SKM-1 (cell line): ENCODE results near the gene HLA-DRB5.
"Not testable (repeated sequence)": the region's sequence is repeated elsewhere in the genome, so short reads cannot be mapped to it uniquely, and the experiment has no call there.

Source experiments
- DNase-seq: peaks from one replicate; lab custom pipeline; 2025; ENCODE audit not compliant: unreplicated experiment; lab: John Stamatoyannopoulos, UW

HLA-DRB5 gene

GRCh38 chr6:32529697-32530430 lies at the start of gene HLA-DRB5:
HLA-DRB5 (minus strand) TSS chr6:32530287; CDS start chr6:32530224, 63 bp downstream.
- DNase-seq: no peak

DNA sequence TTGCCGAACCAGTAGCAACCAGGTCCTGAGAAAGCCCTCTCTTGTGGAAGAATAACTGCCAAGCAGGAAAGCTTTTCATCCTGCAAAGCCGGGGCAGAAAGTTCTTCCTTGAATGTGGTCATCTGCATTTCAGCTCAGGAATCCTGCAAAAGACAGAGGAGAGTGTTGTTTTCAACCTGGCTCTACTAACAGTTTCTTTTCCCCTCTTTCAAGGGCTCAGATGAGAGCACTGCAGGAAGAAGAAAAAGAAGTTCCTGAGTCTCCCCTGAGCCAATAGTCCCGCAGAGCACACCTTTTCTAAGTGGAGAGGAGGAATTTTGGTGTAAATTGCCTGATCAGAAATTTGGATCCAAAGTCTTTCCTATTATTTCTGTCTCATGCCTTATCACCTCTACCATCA lies 48.9 kb upstream of the HLA-DRB5 start:
- DNase-seq: no peak

DNA sequence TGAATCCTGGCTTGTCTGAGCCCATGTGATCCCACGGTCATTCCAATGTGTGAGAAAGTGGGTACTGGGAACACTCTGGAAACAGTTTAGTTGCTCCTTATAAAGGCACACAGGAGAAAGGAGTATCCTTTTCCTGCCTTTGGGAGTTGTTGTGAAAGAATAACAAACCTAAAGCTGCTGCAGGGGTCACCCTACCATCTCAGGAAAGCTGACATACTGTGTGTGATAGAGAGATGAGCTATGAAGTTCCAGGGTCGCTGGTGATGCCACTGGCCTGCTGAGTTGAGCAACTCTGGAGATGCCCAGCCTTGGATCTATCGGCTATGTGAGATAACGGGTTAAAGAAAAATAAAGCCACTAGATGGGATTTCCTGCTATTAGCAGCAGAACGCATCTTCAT lies 47.4 kb upstream of the HLA-DRB5 start:
- not testable (repeated sequence) for DNase-seq

- DNase-seq: no peak
Observed at GRCh38 chr6:32576250-32576649, 46.2 kb upstream of the HLA-DRB5 start.

DNA sequence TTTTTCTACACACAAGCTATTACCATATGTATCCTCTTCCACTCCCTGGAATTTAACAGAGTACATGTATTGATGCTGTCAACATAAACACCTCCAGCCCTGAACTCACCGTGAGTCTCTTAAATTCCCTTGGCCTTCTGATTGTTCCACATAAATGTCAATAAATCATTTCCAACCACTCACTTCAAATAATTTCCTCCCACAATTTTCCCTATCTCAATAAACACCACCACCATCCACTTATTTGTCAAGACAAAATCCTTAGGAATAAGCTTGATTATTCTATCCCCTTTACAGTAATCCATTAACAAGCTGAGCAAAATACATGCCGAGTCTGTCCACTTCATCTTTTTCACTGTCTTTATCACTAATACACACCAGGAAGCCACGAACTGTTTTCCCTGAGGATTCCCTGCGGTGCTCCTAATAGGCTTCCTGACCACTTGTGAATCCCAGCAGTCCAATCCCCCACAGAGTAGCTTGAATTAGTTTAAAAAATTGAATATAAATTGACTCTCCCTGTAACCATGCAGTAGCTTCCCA lies 40.3 kb upstream of the HLA-DRB5 start:
- no peak for DNase-seq

DNA sequence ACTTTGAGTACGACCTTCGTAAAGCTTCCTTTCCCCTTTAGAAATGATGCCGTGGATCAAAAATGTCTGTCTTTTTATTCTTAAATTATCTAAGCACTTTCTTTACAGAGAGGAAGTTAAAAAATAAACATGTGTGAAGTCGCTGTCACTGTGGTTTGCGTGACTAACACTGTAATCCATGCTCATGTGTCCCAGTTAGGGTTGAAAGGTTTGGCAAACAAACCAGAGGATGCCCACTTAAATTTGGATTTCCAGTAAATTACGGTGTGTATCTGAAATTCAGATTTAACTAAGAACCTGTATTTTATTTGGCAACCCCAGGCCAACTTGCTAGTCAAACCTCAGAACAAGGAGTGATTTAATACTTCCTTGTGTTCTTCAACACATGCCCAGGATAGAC lies 38.5 kb upstream of the HLA-DRB5 start:
- DNase-seq: no peak

- no peak for DNase-seq
Observed at GRCh38 chr6:32566957-32567356, 36.9 kb upstream of the HLA-DRB5 start.

- no peak for DNase-seq
Observed at GRCh38 chr6:32565511-32565910, 35.4 kb upstream of the HLA-DRB5 start.

- no peak for DNase-seq
Observed at GRCh38 chr6:32562940-32563339, 32.9 kb upstream of the HLA-DRB5 start.

DNA sequence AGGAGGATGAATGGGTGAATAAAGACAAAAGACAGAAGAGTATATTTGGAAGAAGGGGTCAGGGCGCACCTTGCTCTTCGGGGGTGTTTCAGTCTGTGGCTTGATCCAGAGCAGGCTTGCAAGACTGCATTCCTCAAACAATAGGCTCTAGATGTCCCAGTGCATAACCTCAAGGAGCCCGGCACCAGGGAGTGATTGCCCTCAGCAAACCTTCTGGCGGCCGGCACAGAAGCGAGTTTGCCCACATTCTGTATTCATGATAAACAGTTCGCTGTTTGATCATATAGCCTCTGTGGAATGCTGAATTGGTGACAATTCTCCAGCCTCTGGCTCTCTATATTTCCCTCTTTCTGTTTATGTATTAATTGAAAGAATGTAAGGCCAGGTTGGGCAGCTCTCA lies 29.7 kb upstream of the HLA-DRB5 start:
- no peak for DNase-seq

DNA sequence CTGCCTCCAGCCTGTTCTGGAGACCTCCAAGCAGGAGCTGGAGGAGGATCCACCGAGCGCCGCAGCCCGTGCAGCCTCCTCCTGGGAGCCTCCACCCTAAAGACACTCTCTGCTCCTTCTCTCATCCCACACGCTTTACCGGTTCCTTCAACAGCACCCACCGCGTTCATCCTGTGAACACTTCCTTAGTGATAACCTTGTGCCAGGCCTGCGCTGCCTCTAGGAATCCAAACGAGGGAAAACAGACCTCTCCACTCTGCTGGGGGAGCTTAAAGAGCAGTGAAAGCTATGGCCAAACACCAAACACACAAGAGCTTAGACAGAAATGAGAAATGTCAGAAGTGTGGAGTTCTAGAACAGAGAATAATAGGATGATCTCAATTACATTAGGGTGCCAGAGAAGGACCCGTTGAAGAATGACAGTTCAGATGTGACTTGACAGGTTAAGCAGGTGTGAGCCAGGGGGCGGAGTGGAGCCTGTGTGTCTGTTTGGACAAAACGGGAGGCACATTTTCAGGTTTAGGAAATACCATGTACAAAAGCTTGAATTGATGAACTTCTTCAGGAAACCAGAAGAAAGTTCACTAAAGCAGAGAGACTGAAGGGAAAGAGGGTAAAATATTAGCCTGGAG lies 28.5 kb upstream of the HLA-DRB5 start:
- DNase-seq: no peak

DNA sequence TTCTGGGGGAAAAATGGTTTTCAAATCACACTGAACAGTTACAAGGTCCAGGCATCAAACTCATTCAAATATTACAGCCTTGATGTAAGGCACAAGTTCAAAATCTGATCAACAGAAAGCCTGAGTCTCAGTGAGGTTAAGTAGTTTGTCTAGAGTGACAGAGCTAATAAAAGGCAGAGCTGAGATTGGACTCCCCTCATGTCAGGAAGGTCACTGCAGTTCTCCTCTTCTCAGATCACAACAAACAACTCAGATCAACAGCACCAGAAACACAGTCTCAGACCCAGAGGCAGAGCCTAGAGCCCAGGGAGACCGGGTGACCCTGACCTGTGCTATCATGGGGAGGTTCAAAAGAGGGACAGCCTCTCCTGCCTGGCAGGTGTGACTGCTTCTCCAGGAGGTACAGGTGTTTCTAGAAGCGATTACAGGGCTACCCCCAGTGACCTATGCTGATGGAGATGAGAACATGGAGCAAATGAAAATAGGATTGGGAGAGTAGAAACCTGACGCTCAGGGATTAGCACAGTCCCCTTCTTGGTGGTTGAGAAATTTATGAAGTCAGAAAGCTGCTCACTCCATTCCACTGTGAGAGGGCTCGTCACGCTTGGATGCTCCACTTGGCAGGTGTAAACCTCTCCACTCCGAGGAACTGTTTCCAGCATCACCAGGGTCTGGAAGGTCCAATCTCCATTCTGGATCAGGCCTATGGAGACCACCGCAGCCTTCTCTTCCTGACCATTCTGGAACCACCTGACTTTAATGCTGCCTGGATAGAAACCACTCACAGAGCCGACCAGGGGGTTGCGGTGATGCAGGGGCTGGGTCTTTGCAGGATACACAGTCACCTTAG lies 24.3 kb upstream of the HLA-DRB5 start:
- no peak for DNase-seq

DNA sequence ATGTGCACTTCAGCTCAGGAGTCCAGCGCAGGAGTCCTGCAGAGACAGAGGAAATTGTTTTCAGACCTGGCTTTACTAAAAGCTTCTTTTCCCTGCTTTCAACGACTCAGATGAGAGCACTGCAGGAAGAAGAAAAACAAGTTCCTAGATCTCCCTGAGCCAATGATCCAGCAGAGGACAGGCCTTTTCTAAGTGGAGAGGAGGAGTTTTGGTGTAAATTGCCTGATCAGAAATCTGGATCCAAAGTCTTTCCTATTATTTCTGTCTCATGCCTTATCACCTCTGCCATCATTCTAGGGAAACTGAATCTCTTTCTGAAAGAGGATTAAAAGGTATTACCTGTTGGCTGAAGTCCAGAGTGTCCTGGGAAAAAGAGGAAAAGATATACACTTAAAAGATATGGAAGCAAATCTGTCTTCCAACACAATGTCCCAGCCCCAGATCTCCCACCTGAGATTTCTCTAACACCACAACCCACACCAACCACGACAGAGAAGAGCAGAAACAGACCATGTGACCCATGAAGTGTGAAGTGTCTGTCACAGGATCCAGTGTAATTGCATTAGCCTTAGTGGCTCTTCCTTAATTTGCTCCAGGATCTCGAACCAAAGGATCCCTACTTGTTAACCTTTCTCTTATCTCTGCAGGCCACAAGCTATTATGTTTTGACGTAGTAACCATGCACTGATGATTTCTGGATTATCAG lies 23.1 kb upstream of the HLA-DRB5 start:
- no peak for DNase-seq

- no peak for DNase-seq
Observed at GRCh38 chr6:32551410-32551809, 21.3 kb upstream of the HLA-DRB5 start.

- DNase-seq: no peak
Observed at GRCh38 chr6:32539839-32540238, 9.8 kb upstream of the HLA-DRB5 start.

GRCh38 chr6:32530431-32530793 lies 325 bp upstream of the HLA-DRB5 start:
- DNase-seq: not testable (repeated sequence)

DNA sequence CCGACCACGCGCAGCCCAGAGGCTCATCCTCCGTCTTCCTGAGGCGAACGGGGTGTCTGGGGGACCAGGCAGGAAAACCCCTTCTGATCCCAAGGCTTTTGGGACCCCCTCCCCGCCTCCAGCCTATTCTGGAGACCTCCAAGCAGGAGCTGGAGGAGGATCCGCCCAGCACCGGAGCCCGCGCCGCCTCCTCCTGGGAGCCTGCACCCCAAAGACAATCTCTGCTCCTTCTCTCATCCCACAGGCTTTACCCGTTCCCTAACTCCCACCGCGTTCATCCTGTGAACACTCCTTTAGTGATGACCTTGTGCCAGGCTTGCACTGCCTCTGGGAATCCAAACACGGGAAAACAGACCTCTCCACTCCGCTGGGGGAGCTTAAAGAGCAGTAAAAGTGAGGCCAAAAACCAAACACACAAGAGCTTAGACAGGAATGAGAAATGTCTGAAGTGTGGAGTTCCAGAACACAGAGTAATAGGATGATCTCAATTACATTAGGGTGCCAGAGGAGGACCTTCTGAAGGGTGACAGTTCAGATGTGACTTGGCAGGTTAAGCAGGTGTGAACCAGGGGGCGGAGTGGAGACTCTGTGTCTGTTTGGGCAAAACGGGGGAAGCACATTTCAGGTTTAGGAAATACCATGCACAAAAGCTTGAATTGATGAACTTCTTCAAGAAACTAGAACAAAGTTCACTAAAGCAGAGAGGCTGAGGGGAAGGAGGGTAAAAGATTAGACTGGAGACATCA lies 7.6 kb downstream of the HLA-DRB5 start:
- no peak for DNase-seq

GRCh38 chr6:32519910-32520258 lies 10.2 kb downstream of the HLA-DRB5 start:
- no peak for DNase-seq

DNA sequence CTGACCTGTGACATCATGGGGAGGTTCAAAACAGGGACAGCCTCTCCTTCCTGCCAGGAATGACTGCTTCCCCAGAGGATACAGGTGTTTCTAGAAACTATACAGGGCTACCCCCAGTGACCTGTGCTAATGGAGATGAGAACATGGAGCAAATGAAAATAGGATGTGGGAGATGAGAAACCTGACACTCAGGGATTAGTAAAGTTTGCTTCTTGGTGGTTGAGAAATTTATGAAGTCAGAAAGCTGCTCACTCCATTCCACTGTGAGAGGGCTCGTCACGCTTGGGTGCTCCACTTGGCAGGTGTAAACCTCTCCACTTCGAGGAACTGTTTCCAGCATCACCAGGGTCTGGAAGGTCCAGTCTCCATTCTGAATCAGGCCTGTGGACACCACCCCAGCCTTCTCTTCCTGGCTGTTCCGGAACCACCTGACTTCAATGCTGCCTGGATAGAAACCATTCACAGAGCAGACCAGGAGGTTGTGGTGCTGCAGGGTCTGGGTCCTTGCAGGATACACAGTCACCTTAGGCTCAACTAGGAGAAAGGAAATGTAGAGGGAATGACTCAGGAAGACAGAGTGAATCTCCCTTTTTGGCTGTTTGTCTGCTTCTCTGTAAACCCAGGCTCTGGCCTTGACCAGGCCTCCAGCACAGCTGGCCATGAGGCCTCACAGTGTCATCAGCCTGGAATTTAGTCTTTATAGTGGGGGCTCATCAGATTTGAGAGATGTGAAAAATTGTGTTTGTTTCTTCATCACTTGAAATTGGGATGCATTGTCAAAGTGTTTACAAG lies 10.8 kb downstream of the HLA-DRB5 start:
- no peak for DNase-seq
